Mucosa of rectum (tissue), 2 donors: ENCODE measurements around the gene CXCL13.
"Not testable (repeated sequence)": the region's sequence is repeated elsewhere in the genome, so short reads cannot be mapped to it uniquely, and the experiment has no call there.

Experiments used
- H3K27ac ChIP-seq, 2 donors: one replicate each; pipeline ENCODE4 v1.7.0; 2013; ENCODE audit warnings: inconsistent platforms in 2 of 2, low read depth in 2 of 2, low read length in 2 of 2
- H3K27me3 ChIP-seq, 2 donors: one replicate each; pipeline ENCODE4 v1.7.0; 2013; ENCODE audit warnings: low read length in 2 of 2; ENCODE audit not compliant: control insufficient read depth in 2 of 2, insufficient read depth in 2 of 2
- H3K36me3 ChIP-seq, 2 donors: one replicate each; pipeline ENCODE4 v1.7.0; 2013; ENCODE audit warnings: low read length in 2 of 2; ENCODE audit not compliant: control insufficient read depth in 2 of 2, insufficient read depth in 2 of 2
- H3K4me1 ChIP-seq, 2 donors: one replicate each; pipeline ENCODE4 v1.7.0; 2013; ENCODE audit warnings: low read length in 2 of 2, mild to moderate bottlenecking in 1 of 2; ENCODE audit not compliant: control insufficient read depth in 2 of 2, insufficient read depth in 2 of 2
- H3K4me3 ChIP-seq, 2 donors: one replicate each; pipeline ENCODE4 v1.7.0; 2013; ENCODE audit warnings: low read length in 2 of 2
- H3K9ac ChIP-seq, 2 donors: one replicate each; pipeline ENCODE4 v1.7.0; 2013; ENCODE audit warnings: low read length in 2 of 2, low read depth in 1 of 2, mild to moderate bottlenecking in 1 of 2
- H3K9me3 ChIP-seq, 2 donors: one replicate each; pipeline ENCODE4 v1.7.0; 2013; ENCODE audit warnings: low read length in 2 of 2; ENCODE audit not compliant: control insufficient read depth in 2 of 2
- donor health status: healthy.
- donor health status: Normal muscosa, but diverticular disease.

CXCL13 gene

DNA sequence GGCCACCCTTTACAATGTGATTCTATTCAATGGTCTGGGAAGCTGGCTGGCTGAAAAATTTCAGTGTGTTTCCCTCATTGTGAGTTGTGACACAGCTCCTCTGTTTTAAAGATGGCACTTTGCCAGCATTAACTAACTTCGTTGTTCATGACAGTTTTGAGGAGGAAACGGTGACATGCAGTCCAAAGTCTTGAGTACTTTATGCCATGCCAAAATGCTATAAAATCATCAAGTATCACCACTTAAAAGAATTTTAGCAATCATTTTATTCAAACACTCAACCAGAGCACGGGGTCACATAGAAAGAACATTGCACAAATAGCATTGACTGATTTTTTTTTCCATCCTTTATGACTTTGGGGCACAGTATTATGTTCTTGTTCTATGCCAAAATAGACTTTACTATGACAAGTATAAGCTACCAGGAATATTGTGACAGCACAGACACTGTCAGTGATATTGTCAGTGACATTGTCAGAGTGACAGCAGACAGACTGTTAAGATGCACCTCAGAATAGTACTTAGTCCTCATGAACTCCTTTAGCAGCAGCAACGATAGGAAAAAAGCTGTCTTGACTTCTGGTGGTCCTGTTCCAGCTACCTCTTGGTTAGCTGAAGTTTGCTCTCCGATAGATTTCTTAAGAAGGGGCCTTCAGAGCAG, 46.7 kb downstream of the CXCL13 start:
- Histone ChIP-seq H3K9ac (no peak overlapping the region), H3K27me3 (no peaks in the 10 kb centered on the region), H3K27ac (peak overlapping the region; percentile 66 to 79), H3K4me1 (peaks cover 0 to 15% of the 10 kb centered on the region in 2 donors), H3K9me3 (no peaks in the 10 kb centered on the region), H3K36me3 (no peaks in the 10 kb centered on the region), H3K4me3 (no peak overlapping the region)

DNA sequence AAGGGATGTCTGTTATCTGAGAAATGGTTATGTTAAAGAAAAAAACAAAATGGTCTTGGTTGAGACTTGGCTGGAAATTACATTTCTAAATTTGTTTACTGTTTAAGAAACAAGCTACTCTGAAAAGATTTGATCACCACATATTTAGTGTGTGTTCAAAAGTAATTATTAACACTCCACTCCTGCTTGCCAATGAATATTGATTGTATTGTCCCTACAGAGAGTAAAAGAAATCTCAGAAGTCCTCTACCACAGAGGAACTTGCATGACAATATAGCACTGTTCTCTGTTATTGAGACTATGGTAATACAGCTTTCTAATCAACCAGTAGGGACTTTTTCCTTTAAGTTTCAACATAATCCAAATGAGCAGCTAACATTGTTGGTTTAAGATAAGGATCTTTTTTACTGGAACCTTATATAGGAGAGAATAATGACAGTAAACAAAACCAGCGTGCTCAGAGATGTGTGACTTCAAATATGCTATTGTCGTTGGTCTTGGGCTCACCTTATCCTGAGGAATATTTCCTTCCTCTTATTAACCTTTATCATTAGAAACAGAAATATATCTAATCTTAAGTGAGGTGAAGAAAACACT, 47.6 kb downstream of the CXCL13 start:
- H3K36me3 ChIP-seq, result no peaks in the 10 kb centered on the region
- H3K27ac ChIP-seq, result peak overlapping the region in 1 of 2 donors; percentile 66
- no peak overlapping the region for H3K9ac ChIP-seq
- no peak overlapping the region for H3K4me3 ChIP-seq
- H3K4me1 ChIP-seq, result peaks cover 0 to 15% of the 10 kb centered on the region in 2 donors
- no peaks in the 10 kb centered on the region for H3K9me3 ChIP-seq
- no peaks in the 10 kb centered on the region for H3K27me3 ChIP-seq

DNA sequence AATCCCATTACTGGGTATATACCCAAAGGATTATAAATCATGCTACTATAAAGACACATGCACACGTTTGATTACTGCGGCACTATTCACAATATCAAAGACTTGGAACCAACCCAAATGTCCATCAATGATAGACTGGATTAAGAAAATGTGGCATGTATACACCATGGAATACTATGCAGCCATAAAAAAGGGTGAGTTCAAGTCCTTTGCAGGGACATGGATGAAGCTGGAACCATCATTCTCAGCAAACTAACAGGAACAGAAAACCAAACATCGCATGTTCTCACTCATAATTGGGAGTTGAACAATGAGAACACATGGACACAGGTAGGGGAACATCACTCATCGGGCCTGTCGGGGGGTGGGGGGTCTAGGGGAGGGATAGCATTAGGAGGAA, 54.7 kb downstream of the CXCL13 start:
- H3K4me1 ChIP-seq, H3K9me3 ChIP-seq, H3K27ac ChIP-seq, H3K27me3 ChIP-seq, H3K36me3 ChIP-seq, H3K4me3 ChIP-seq, H3K9ac ChIP-seq: not testable (repeated sequence)
